GM10266 (cell line): ENCODE data around the gene DEPP1.

Experiments
- DNase-seq: peaks from one replicate; pipeline ENCODE4 v3.0.0; 2012; ENCODE audit errors: extremely low spot score
- TF ChIP-seq, protein P1 (sequence below): IDR thresholded peaks from 2 replicates; pipeline ENCODE4 v1.5.1; 2012; ENCODE audit warnings: mild to moderate bottlenecking, low read depth; ENCODE audit not compliant: control insufficient read depth, insufficient read depth; ENCODE audit errors: missing control alignments

Gene DEPP1

DNA sequence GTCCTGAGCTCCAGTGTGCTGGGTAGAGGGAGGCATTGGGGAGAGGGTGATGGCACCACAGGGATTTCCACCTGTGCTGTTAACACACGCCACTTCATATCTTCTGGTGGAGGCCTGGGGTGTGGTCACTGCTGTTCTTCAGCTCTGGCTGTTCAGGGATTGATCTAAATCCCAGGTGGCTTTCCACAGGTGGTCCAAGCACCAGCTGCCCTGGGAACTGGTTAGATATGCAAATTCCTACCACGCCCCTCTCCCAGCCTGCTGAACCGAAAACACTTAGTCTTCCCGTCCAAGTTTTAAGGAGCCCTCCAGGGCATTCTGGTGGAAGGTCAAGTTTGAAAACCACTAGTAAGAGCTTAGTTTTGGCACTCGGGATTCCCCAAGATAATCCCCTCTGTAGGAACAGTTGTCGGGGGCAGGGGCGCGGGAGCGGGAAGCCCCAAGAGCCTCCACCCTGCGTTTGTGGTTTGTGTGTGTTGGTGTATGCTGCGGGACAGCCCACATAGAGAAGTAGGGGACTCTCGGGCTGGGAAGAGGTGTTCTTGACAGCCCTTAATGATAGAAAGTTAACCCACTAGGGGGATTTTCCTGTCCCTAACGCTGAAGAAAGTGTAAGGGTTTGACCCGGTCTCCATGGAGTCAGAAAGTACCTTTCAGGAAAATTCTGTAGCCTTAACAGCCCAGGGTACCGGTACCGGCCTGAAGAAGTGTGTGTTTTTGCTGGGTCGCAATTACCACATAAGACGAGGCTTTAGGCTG is 5.1 kb downstream of the DEPP1 start:
- TF ChIP-seq, protein P1, sequence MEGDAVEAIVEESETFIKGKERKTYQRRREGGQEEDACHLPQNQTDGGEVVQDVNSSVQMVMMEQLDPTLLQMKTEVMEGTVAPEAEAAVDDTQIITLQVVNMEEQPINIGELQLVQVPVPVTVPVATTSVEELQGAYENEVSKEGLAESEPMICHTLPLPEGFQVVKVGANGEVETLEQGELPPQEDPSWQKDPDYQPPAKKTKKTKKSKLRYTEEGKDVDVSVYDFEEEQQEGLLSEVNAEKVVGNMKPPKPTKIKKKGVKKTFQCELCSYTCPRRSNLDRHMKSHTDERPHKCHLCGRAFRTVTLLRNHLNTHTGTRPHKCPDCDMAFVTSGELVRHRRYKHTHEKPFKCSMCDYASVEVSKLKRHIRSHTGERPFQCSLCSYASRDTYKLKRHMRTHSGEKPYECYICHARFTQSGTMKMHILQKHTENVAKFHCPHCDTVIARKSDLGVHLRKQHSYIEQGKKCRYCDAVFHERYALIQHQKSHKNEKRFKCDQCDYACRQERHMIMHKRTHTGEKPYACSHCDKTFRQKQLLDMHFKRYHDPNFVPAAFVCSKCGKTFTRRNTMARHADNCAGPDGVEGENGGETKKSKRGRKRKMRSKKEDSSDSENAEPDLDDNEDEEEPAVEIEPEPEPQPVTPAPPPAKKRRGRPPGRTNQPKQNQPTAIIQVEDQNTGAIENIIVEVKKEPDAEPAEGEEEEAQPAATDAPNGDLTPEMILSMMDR: no peak
- no peak for DNase-seq

DNA sequence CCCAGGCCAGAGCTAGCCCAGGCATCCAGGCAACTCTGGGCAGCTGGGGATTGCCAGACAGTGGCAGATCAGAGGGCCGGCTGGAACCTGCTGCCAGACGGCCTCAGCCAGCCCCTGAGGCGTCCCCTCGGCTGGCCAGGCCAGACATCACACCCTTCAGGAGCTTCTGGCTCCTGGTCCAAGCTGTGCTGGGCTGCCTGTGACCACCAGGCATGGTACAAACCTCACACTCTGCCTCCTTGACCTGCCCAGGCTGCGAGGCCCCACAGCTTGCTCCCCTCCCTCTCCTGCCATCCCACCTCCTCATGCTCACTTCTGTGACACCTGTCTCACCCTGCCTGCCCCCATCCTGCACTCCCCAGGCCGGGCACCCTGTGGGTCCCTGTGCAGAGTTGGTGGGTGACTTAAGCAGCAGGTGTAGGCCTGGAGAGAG is 5.7 kb downstream of the DEPP1 start:
- TF ChIP-seq, protein P1: no peak
- DNase-seq: no peak

DNA sequence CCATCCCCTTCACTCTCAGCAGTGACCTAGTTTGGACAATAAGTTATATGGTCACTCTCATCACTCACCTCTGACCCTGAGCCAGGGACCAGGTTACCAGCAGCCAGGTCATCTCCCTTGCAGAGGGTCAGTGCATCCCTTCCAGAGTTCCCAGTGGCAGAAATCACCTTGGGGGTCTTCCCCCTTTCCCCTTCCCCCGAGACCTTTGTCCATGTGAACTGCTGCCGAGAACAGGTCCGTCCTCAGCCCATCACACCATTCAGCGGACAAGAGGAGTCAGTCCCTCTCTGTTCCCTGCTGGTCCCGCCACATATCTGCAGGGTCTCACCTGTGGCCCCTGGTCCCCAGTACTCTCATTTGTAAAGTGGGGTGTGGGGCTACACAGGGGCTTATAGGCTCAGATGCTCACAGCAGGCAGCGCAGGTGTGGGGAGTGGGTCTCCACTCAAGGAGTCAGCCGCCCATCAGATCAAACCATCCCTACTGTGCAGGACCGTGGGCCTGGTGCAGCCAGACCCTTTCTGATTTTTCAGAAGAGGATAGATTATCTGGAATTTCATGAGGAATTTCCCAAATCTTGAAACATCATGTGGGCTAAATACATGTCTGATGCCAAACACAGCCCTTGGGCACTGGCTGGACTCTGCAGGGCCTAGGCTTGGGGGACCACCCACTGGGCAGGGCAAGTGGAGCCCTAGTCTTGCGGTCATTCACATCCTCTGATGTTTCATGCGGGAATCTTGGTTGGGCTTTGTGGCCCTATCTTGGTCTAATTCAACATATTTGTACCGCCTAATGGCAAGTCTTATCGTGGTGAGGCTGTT is 6.5 kb downstream of the DEPP1 start:
- no peak for DNase-seq
- TF ChIP-seq, protein P1: no peak

DNA sequence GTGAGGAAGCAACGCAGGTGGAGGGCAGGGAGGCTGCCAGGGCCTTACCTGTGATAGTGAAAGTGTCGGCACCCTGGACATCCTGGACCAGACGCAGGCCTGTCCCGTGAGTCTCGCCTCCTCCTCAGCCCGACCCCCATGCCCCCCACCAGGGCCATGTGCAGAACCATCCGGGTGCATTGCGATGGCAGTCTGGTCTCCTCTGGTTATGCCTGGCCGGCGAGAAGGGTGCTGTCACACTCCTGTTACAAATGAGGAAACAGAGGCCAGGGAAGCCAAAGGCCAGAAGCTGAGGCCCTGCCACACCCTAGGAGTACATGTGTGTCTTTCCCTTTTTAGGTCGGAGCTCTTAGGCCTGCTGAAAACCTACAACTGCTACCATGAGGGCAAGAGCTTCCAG is 7.2 kb downstream of the DEPP1 start:
- DNase-seq: no peak

DNA sequence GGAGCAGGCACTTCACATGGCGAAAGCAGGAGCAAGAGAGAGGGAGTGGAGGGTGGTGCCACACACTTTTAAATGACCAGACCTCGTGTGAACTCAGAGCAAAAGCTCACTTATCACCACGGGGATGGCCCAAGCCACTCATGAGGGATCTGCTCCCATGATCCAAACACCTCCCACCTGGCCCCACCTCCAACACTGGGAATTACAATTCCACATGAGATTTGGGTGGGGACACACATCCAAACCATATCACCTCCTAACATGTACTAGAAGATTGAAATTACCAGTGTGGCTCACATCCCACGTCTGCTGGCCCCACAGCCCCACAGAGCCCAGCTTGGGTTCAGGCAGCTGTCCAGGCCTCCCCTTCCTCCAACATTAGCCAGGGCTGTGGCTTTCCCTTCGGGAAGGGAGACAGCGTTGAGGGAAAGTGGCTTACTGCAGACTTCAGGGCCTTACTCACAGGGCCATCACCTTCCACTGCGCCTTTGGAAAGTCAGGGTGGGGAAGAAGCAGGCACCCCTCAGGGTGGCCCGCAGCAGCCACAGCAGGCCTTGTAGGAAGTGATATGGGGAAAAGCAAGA is 7.7 kb downstream of the DEPP1 start:
- DNase-seq: no peak
- TF ChIP-seq, protein P1: no peak

More for the DNA sequence above, 7.2 kb downstream of the DEPP1 start:
- TF ChIP-seq, protein P1: no peak

DNA sequence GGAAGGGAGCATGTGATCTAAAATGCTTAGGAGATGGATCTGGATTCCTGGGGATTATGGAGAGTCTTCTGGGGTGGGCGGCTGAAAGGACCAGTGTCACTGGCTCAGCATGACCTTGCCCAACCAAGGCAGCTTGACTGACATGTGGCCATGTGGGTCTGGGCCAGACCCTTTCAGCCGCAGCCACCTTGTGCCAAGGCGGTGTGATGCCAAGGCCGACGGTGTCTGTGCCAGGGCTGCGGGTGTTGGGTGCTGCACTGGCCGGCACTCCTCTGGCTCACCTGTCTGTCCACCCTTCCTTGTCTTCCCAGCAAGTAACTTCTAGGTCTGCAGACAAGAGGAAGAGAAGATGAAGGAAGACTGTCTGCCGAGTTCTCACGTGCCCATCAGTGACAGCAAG is 8.8 kb downstream of the DEPP1 start:
- TF ChIP-seq, protein P1: no peak
- no peak for DNase-seq
